Adipose tissue (tissue), 3 donors: ENCODE measurements around the gene PLXNB3. TPM values are rescaled to one million over a fixed set of nuclear protein-coding genes. Genes with fewer than 3 reads are reported as not detected.
"Not testable (repeated sequence)": the region's sequence is repeated elsewhere in the genome, so short reads cannot be mapped to it uniquely, and the experiment has no call there.

ENCODE experiments used
- H3K27ac ChIP-seq: one replicate; pipeline ENCODE4 v1.5.1; 2013; ENCODE audit warnings: low read depth, low read length
- WGBS, 3 donors: extraction: QIAGEN DNeasy Blood & Tissue Kit; methylation state at CpG; one replicate each; pipeline ENCODE4 v1.1.7; 2013; 5-methylcytosine and 5-hydroxymethylcytosine counted together
- polyA plus RNA-seq, 3 donors: library from polyadenylated mRNA; stranded (reverse); fragments of 200-250 nt; gene quantifications; one replicate each; pipeline ENCODE4 v1.2.3, GENCODE V29; 2013
- donor health status: healthy with polysubstance abuse.
- donor health status: Bipolar disorder and iron deficiency.
- donor health status: healthy.

Gene PLXNB3
- polyA plus RNA-seq = 1 to 10 TPM; 3.4 to 9.1 (median 8.3) TPM

DNA sequence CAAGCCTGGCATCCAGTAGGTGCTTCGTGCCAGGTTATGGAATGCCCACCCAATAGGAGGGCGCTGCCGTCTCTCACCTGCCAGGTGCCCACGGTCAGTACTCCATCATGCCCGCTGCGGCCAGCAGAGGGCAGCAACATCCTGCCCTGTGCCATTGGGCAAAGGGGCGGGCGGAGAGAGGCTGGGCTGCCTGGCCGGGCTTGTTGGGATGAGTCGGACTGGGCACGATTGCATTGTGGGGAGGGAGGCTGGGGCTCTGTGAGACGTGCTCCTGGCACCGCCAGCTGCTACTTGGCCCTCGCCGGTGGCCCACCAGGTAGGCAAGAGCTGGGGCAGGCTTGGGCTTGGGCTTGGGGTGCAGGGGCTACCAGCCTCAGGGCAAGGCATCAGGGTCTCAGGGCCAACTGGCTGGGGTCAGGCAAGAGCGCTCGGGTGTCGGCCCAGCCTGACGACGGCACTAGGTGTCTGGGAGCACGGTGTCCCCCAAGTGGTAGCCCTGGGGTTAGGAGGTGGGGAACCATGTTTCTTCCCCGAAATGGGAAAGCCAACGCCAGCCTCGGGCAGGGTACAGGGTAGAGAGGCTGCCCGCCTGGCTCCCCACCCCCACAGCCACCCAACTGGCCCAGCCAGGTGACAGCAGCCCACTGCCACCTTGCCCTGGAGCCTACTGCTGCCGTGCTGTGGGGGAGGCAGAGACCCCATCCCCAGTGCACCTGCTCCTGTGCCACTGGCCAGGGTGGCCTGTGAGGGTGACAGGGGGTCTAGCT, at the start of gene PLXNB3:
Gene PLXNB3, plus strand, starts transcription at position 261 of the 767 bp plus-strand sequence. CDS start 1,287 bp downstream, outside the sequence.
- WGBS, 3 donors = 13 to 38% (median 27%) methylated on average over 18 to 26 of the region's 26 CpGs
- no peak within 1 kb of the TSS for H3K27ac ChIP-seq

DNA sequence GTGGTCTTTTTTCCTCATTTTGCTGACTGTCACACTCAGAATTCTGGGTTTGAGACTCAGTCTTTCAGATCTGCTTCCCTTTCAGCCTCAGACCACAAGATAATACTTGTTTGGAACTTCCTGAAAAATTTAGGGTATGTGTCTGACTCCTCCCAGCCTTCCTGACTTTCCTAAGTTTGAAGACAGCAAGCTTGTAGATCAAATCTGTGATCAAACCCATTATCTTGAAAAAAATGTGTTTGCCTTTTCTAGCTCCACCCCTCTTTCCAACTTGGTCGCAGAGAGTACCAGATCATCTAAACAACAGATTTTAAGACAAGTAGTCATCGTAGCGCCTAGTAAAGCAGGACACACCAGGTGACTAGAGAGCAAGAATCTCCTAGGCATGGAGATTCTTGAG, 49.8 kb upstream of the PLXNB3 start:
- 78 to 92% (median 87%) methylated on average over 3 of the region's 3 CpGs for WGBS, 3 donors
- H3K27ac ChIP-seq = no peak overlapping the region

DNA sequence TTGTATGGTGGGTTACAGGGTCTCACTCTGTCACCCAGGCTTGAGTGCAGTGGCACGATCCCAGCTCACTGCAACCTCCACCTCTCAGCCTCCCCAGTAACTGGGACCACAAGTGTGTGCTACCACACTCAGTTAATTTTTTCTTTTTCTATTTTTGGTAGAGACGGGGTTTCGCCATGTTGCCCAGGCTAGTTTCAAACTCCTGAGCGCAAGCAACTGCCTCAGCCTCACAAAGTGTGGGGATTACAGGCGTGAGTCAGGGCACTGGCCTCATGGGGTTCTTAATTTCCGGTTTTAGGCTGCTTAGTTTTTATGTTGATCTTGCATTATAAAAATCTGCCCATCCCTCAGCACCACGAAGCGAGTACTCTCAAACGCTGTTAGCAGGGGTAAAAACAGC, 46.6 kb upstream of the PLXNB3 start:
- 90 to 92% (median 91%) methylated on average over 9 of the region's 9 CpGs for WGBS, 3 donors
- H3K27ac ChIP-seq = no peak overlapping the region

DNA sequence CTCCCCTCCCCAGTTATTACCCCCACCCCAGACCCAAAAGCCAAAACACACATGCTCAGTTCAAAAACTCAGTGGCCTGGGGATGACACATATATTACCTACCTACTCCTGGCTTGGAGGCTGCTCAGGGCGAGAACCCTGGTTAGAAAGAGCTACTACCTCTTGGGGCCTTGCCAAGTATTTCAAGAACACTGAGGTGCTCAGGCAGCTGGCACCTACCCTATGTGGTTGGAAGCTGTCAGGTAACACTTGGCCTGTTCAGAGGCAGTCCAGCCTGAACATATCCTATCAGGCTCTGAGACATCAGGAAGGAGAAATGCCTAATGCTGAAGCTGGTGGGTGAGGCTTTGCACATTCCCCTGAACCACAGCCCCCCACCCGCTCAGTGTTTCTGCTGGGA, 44.8 kb upstream of the PLXNB3 start:
- no peak overlapping the region for H3K27ac ChIP-seq

DNA sequence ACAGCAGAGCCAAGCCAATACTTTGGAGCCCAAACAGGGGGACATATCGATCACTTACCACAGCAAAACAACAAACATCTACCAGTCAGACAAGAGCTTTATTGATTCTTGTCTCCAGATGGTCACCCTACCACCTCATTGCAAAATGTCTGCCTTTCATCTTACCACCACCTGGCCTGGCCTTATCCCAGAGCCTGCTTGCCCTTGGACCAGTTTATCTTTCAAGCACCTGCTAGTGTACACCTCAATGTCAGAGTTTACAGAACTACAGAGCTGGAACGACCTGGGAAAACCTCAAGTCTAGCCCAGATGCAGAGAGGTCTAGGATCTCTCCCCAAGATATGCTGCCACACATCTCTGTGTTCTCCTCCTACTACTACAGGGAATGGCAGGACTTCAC, 44.3 kb upstream of the PLXNB3 start:
- H3K27ac ChIP-seq = no peak overlapping the region
- 28 to 92% (median 82%) methylated on average over 2 of the region's 2 CpGs for WGBS, 3 donors

More for the DNA sequence above, 44.8 kb upstream of the PLXNB3 start:
- 35 to 90% (median 73%) methylated on average over 2 of the region's 2 CpGs for WGBS, 3 donors

DNA sequence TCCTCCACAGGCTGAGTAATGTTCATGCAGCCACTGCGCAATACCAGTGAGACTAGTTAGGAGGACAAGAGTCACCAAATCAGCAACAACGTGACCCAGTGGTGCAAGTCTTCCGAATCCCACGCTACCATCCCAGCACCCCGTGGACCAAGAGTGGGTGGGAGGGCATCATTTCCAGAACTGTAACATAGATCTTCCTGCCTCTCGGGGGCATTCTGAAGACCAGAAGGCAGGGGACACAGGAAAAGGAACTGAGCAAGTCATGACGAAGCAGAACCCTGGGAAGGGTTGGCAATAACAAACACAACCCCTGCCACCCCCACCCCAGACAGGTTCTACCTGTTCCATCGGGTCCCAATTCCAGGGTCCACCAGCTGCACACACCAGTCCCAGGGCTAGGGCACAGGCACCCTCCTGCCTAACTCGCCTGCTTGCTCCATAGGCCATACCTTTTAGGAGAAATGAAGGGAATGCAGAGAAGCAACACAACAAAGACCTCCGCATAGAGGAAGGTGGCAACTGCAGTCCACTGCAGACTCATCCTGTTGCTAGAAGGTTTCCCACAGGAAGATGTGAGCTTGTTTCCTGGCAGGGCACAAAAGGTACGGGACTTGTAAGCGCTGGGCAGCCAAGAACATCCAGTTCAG, 41.2 kb upstream of the PLXNB3 start:
- WGBS, 3 donors = 19 to 54% (median 30%) methylated on average over 11 to 12 of the region's 12 CpGs
- no peak overlapping the region for H3K27ac ChIP-seq

DNA sequence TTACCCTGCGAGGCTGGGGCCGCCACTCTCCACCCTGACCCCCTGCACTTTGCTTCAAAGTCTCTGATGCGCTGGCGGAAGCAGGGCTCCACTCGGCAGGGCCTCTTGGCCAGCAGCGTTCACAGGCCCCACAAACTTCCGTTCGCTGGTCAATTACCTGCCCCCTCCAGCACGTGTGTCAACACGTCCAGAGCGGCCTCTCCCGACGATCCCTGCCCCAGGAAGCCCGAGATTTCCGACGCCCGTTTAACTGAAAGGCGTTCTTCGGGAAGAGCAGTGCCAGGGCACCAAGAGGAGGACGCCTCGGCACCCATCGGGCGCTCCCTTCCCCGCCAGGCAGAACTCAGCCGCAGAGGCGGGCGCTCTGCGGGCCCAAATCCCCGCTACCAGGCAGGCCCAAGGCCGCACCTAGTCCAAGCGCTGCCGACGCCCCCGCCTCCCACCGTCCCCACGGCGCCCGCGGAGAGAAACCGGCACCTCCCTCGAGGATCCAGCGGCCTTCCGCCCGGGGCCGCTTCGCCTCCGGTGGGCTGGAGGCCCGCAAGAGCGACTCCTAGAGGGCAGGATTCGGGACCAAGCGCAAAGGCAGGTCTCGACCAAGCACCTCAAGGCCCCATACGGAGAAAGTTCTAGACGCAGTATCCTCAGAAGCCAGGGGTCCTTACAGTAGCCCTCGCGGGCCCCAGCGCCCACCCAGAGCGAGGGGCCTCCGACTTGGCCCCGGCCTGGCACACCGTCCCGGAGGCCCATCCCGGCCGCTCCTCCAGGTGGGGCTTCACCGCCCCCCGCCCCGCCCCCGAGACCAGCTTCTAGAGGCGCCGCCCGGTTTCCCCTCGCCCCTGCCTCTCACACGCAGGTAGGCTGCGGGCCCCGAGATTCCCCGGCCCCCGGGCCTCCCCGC, 40.4 kb upstream of the PLXNB3 start:
- 0 to 24% (median 0%) methylated on average over 50 to 69 of the region's 78 CpGs for WGBS, 3 donors
- no peak overlapping the region for H3K27ac ChIP-seq

DNA sequence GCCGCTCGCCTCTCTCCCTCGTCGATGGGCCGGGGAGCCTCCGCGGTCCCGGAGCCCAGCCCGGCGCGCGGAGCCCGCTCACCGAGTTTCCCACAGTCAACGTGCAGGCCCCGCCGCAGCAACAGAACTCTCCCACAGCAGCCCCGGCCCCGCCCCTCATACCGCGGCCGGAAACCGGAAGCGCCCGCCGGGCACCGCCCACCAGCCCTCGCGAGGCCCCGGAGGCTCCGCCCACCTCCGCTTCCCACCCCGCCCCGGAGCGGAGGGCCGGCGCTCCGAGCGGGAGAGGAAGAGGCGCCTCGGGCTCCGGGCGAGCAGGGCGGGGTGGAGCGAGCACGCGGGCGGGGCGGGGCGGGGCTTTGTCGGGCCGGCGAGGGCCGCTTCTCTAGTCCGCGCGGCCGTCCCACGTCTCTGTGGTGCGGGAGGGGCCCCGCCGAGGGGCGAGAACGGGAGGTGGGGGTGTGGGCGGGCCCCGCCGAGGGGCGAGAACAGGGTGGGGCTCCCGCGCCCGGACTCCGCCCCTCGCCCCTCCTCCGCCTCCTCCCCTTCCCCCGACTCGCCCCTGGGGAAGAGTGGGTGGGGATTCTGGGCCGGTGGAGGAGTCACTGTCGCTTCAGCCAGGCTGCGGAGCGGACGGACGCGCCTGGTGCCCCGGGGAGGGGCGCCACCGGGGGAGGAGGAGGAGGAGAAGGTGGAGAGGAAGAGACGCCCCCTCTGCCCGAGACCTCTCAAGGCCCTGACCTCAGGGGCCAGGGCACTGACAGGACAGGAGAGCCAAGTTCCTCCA, 39.6 kb upstream of the PLXNB3 start, which contains the start of the genes ABCD1 and BCAP31:
Gene ABCD1, plus strand, starts transcription at position 605 of the 787 bp plus-strand sequence. CDS start 411 bp downstream, outside the sequence.
Gene BCAP31, minus strand, starts transcription at position 136 of the 787 bp plus-strand sequence. CDS start 1,143 bp downstream, outside the sequence.
- no peak within 1 kb of the TSS for H3K27ac ChIP-seq
- 0 to 21% (median 1%) methylated on average over 16 to 57 of the region's 88 CpGs for WGBS, 3 donors

DNA sequence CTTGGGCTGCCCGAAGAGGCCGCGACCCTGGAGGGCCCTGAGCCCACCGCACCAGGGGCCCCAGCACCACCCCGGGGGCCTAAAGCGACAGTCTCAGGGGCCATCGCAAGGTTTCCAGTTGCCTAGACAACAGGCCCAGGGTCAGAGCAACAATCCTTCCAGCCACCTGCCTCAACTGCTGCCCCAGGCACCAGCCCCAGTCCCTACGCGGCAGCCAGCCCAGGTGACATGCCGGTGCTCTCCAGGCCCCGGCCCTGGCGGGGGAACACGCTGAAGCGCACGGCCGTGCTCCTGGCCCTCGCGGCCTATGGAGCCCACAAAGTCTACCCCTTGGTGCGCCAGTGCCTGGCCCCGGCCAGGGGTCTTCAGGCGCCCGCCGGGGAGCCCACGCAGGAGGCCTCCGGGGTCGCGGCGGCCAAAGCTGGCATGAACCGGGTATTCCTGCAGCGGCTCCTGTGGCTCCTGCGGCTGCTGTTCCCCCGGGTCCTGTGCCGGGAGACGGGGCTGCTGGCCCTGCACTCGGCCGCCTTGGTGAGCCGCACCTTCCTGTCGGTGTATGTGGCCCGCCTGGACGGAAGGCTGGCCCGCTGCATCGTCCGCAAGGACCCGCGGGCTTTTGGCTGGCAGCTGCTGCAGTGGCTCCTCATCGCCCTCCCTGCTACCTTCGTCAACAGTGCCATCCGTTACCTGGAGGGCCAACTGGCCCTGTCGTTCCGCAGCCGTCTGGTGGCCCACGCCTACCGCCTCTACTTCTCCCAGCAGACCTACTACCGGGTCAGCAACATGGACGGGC, 38.8 kb upstream of the PLXNB3 start:
- 43 to 76% (median 72%) methylated on average over 29 to 55 of the region's 55 CpGs for WGBS, 3 donors
- no peak overlapping the region for H3K27ac ChIP-seq

DNA sequence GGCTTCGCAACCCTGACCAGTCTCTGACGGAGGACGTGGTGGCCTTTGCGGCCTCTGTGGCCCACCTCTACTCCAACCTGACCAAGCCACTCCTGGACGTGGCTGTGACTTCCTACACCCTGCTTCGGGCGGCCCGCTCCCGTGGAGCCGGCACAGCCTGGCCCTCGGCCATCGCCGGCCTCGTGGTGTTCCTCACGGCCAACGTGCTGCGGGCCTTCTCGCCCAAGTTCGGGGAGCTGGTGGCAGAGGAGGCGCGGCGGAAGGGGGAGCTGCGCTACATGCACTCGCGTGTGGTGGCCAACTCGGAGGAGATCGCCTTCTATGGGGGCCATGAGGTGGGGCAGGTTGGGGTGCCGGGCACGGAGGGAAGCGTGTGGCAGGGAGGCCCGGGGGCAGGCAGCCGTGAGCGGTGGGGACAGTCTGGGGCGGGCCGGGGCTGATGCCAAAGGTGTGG, 38.2 kb upstream of the PLXNB3 start:
- WGBS, 3 donors = 46 to 73% (median 70%) methylated on average over 17 to 35 of the region's 35 CpGs
- no peak overlapping the region for H3K27ac ChIP-seq

DNA sequence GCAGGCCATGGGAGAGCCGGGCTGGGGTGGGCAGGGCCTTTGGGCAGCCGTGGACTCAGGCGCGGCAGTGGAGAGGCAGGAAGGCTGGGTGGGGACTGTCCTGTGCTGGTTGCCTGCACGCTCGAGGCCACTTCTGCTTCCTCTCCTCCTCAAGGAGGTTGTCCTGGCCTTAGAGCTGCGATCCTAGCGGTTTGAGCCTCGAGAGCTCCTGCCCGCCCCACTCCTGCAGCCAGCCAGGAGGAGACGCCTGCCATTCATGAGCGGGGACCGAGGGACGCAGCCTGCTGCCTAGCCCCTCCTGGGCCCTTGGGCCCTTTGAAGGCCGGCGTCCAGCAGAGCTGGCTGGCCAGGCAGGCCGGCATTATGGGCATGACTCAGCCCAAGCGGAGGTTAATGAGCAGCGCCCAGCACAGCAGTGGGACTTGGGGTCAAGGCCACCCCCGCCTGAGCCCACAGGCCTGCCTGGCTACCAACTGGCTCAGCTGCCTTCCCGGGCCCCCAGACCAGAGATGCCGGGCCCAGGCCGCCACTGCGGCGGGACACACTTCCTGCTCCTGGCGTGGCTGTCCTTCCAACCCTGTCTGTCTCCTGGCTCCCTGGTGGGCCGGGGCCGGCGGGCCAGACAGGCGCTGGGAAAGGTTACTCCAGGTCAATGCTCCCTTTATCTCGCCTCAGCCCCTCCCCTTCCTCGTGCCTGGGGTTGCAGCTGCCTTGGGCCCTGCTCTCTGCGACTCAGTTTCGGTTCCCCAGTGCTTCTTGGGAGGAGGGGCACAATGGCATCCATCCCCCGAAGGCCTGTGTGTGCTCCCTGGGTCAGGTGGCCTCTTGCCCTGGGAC, 37.5 kb upstream of the PLXNB3 start:
- peak overlapping the region; percentile 66 for H3K27ac ChIP-seq
- 0 to 39% (median 10%) methylated on average over 3 to 35 of the region's 35 CpGs for WGBS, 3 donors

DNA sequence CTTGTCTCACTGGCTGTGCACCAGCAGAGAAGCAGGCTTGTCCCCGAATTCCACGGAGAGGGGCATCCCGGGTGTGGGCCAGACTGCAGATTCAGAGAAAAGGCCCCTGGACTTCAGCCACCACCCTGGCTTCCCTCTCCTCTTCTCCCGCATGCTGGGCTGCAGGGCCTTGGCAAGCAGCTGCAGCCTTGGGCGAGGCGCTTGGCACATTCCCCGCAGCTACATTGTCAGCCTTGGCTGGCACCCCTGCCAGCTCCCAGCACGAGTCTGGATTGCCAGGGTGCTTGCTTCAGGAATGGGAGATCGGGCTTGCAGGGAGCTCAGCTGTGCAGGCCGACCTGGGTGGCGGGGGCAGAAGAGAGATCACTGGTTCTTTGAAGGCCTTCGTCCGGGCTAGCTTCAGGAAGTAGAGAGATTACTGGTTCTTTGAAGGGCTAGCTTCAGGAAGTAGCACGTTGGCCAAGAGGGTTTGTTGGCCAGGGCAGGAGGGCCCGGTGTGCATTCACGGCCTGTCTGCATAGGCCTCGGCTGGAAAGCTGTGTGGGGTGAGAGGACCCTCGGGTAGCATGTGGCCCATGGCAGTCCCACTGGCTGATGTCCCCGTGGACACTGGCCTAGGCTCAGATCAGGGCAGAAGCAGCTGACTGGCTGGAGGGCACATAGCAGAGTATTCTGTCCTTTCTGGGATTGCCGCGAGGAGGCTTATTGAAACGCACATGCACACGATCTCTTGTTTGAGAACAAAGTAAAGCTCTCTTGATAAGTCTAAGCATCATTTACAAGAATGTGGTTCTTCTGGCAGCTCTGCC, 36.7 kb upstream of the PLXNB3 start:
- no peak overlapping the region for H3K27ac ChIP-seq
- WGBS, 3 donors = 15 to 50% (median 29%) methylated on average over 21 to 23 of the region's 23 CpGs

DNA sequence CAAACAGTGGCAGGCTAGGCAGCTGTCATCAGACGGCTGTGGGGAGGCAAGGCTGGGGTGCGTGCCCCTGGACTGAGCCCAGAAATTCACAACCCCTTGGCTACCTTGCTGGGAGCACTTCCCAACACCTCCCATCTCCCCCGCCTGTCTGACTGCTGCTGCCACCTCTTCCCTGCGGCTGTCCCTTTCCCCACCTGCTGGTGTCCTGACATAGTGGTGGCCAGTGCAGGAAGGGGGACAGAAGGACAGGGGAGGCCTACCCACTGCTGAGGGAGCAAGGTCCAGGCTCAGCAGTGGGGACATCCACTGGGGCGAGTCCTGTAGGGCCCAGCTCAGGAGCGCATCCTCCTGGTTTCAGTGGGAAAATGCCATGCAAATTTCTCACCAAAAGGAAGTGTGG, 36.0 kb upstream of the PLXNB3 start:
- no peak overlapping the region for H3K27ac ChIP-seq
- WGBS, 3 donors = 41 to 87% (median 86%) methylated on average over 4 to 6 of the region's 6 CpGs

DNA sequence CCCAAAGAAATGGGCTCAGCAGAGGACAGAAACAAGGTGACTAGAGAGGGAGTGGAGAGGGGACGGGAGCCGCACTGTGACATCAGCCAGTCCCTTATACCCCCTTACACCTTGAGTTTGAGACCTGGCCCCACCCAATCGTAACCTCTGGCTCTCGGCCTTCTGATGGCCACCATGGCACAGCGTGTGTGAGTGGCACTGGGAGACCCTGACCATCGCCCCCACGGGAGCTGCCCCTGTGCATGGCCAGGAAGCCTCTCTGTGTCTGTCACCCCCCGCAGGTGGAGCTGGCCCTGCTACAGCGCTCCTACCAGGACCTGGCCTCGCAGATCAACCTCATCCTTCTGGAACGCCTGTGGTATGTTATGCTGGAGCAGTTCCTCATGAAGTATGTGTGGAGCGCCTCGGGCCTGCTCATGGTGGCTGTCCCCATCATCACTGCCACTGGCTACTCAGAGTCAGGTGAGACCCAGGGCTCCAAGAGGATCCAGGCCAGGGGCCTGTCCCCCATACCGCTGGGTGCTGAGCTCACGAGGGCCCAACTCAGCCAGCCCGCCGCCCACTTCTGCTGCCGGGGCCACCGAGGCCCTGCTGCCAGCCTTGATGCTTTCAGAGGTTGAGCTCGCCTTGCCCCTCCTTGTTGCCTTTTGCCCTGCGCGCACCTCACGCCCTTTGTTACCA, 35.0 kb upstream of the PLXNB3 start:
- H3K27ac ChIP-seq = no peak overlapping the region
- 90 to 94% (median 92%) methylated on average over 13 to 23 of the region's 23 CpGs for WGBS, 3 donors

DNA sequence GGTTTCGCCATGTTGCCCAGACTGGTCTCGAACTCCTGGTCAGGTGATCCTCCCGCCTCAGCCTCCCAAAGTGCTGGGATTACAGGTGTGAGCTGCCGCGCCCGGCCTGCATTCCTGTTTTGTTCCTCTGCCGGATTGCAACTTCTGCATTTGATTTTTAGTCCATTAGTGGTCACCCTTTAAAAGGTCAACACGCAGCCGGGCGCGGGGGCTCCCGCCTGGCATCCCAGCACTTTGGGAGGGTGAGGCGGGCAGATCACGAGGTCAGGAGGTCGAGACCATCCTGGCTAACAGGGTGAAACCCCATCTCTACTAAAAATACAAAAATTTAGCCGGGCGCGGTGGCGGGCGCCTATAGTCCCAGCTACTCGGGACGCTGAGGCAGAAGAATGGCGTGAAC, 33.9 kb upstream of the PLXNB3 start:
- not testable (repeated sequence) for H3K27ac ChIP-seq
- 91 to 96% (median 96%) methylated on average over 21 to 23 of the region's 23 CpGs for whole genome bisulfite sequencing, 3 donors
